Epithelial cell of esophagus (primary cell): ENCODE data around the gene STPG1.

Source experiments
- DNase-seq: peaks from one replicate; pipeline ENCODE4 v3.0.0; 2010; ENCODE audit warnings: low read depth
- H3K4me3 ChIP-seq: 2 replicates; pipeline ENCODE4 v1.5.1; 2011; ENCODE audit warnings: mild to moderate bottlenecking, low read length, control low read depth
- CTCF ChIP-seq: IDR thresholded peaks from 2 replicates; pipeline ENCODE4 v1.5.1; 2011; ENCODE audit warnings: low read depth, mild to moderate bottlenecking, low read length, control low read depth, inconsistent platforms; ENCODE audit not compliant: insufficient read depth; ENCODE audit errors: missing control alignments

STPG1 gene

GRCh38 chr1:24321126-24321525, 92.5 kb downstream of the STPG1 start:
- H3K4me3 ChIP-seq = peak overlapping the region; percentile 92
- peak; percentile 25 for TF ChIP-seq CTCF
- DNase-seq = peak; percentile 77

GRCh38 chr1:24319962-24320361, 93.6 kb downstream of the STPG1 start:
- TF ChIP-seq CTCF = no peak
- H3K4me3 ChIP-seq = peak overlapping the region; percentile 92

GRCh38 chr1:24319312-24319863, 94.2 kb downstream of the STPG1 start, which contains the start of gene GRHL3:
Gene GRHL3 (plus strand): TSS chr1:24319357. CDS start chr1:24319552, 195 bp downstream.
- no peak for TF ChIP-seq CTCF
- H3K4me3 ChIP-seq = peak within 1 kb of the TSS; percentile 92
- peak; percentile 98 for DNase-seq

More at GRCh38 chr1:24319962-24320361, 93.6 kb downstream of the STPG1 start:
- DNase-seq = peak; percentile 45

GRCh38 chr1:24318615-24319311, 94.8 kb downstream of the STPG1 start:
- no peak for TF ChIP-seq CTCF
- no peak for DNase-seq
- peak overlapping the region; percentile 92 for H3K4me3 ChIP-seq

GRCh38 chr1:24317956-24318614, 95.5 kb downstream of the STPG1 start:
- TF ChIP-seq CTCF = no peak
- peak; percentile 76 for DNase-seq

GRCh38 chr1:24317081-24317480, 96.5 kb downstream of the STPG1 start:
- peak; percentile 100 for DNase-seq
- peak; percentile 31 for TF ChIP-seq CTCF
- no peak overlapping the region for H3K4me3 ChIP-seq

More at GRCh38 chr1:24317956-24318614, 95.5 kb downstream of the STPG1 start:
- no peak overlapping the region for H3K4me3 ChIP-seq
